ENCODE data around the gene CGREF1.

CGREF1 gene

GRCh38 chr2:27118525-27119329 is at the start of gene CGREF1:
Gene CGREF1 (minus strand): TSS chr2:27119128. CDS start chr2:27104366, 14,762 bp downstream.
- Histone ChIP-seq H3K9ac (ENCODE audit: low read length) (no peak within 1 kb of the TSS), H3K27me3 (replicated peaks; ENCODE audit: insufficient read depth, low read length) (peaks cover 4% of the 10 kb centered on the region; the same call in 1 of the 2 replicates), H3K36me3 (replicated peaks; ENCODE audit: insufficient read depth, low read length) (no peaks in the 10 kb centered on the region), H3F3A (ENCODE audit: insufficient read depth, low read length) (no peaks in the 10 kb centered on the region), H3K4me3 (ENCODE audit: low read length) (no peak within 1 kb of the TSS), H3K4me2 (ENCODE audit: low read depth, low read length) (no peak within 1 kb of the TSS), H3K9me2 (replicated peaks; ENCODE audit: insufficient read depth, low read length) (no peaks in the 10 kb centered on the region), H3K79me2 (ENCODE audit: low read length) (no peaks in the 10 kb centered on the region), H4K20me1 (ENCODE audit: insufficient read depth, low read length) (no peaks in the 10 kb centered on the region), H2AFZ (ENCODE audit: low read length) (no peak within 1 kb of the TSS), H3K9me3 (replicated peaks; ENCODE audit: insufficient read depth, low read length) (no peaks in the 10 kb centered on the region), H3K27ac (ENCODE audit: low read length) (no peak within 1 kb of the TSS), H3K4me1 (ENCODE audit: low read length) (no peaks in the 10 kb centered on the region)
- DNase-seq = no peak
- TF ChIP-seq EZH2 (optimal IDR thresholded peaks at IDR 0.05; ENCODE audit: low read depth, low read length) (no peak), CTCF (IDR thresholded peaks at IDR 0.05; ENCODE audit: low read length) (no peak), EZH2phosphoT487 (IDR thresholded peaks at IDR 0.05; ENCODE audit: low read length) (no peak)

GRCh38 chr2:27164960-27165763 is 46.2 kb upstream of the CGREF1 start:
- Histone ChIP-seq H3K36me3 (replicated peaks; ENCODE audit: insufficient read depth, low read length) (no peaks in the 10 kb centered on the region), H3K4me3 (ENCODE audit: low read length) (peak overlapping the region; percentile 18; the same call in 1 of the 2 replicates), H3K4me1 (ENCODE audit: low read length) (peaks cover 57% of the 10 kb centered on the region), H4K20me1 (ENCODE audit: insufficient read depth, low read length) (no peaks in the 10 kb centered on the region), H3K4me2 (ENCODE audit: low read depth, low read length) (peak overlapping the region; percentile 47; the same call in 1 of the 2 replicates), H3K9ac (ENCODE audit: low read length) (peak overlapping the region; percentile 37; the same call in 1 of the 2 replicates), H3K9me3 (replicated peaks; ENCODE audit: insufficient read depth, low read length) (no peaks in the 10 kb centered on the region), H3K79me2 (ENCODE audit: low read length) (no peaks in the 10 kb centered on the region), H3F3A (ENCODE audit: insufficient read depth, low read length) (peaks cover 44% of the 10 kb centered on the region), H3K9me2 (replicated peaks; ENCODE audit: insufficient read depth, low read length) (no peaks in the 10 kb centered on the region), H3K27ac (ENCODE audit: low read length) (peak overlapping the region; percentile 90), H2AFZ (ENCODE audit: low read length) (peak overlapping the region; percentile 29), H3K27me3 (replicated peaks; ENCODE audit: insufficient read depth, low read length) (no peaks in the 10 kb centered on the region)
- peak; percentile 82 for DNase-seq
- TF ChIP-seq EZH2 (optimal IDR thresholded peaks at IDR 0.05; ENCODE audit: low read depth, low read length) = no peak
- no peak for TF ChIP-seq EZH2phosphoT487 (IDR thresholded peaks at IDR 0.05; ENCODE audit: low read length)
- no peak for TF ChIP-seq CTCF (IDR thresholded peaks at IDR 0.05; ENCODE audit: low read length)

GRCh38 chr2:27162151-27163121 is 43.5 kb upstream of the CGREF1 start:
- Histone ChIP-seq H3K9me2 (replicated peaks; ENCODE audit: insufficient read depth, low read length) (no peaks in the 10 kb centered on the region), H3K27me3 (replicated peaks; ENCODE audit: insufficient read depth, low read length) (no peaks in the 10 kb centered on the region), H3K4me2 (ENCODE audit: low read depth, low read length) (peak overlapping the region; percentile 78), H2AFZ (ENCODE audit: low read length) (peak overlapping the region; percentile 82), H4K20me1 (ENCODE audit: insufficient read depth, low read length) (no peaks in the 10 kb centered on the region), H3K27ac (ENCODE audit: low read length) (peak overlapping the region; percentile 91), H3K4me3 (ENCODE audit: low read length) (peak overlapping the region; percentile 58), H3F3A (ENCODE audit: insufficient read depth, low read length) (peaks cover 44% of the 10 kb centered on the region), H3K79me2 (ENCODE audit: low read length) (no peaks in the 10 kb centered on the region), H3K9ac (ENCODE audit: low read length) (peak overlapping the region; percentile 65), H3K4me1 (ENCODE audit: low read length) (peaks cover 62% of the 10 kb centered on the region), H3K36me3 (replicated peaks; ENCODE audit: insufficient read depth, low read length) (no peaks in the 10 kb centered on the region), H3K9me3 (replicated peaks; ENCODE audit: insufficient read depth, low read length) (no peaks in the 10 kb centered on the region)
- DNase-seq = peak; percentile 85
- TF ChIP-seq CTCF (IDR thresholded peaks at IDR 0.05; ENCODE audit: low read length) (no peak), EZH2phosphoT487 (IDR thresholded peaks at IDR 0.05; ENCODE audit: low read length) (no peak), EZH2 (optimal IDR thresholded peaks at IDR 0.05; ENCODE audit: low read depth, low read length) (no peak)

Data from MM.1S (cell line).